Gastroesophageal sphincter (tissue), 3 donors: Measurements from ENCODE around the gene ZBTB7C.

Source experiments
- POLR2A ChIP-seq, 2 donors: fragments of 450-650 bp; IDR thresholded peaks; one replicate each; pipeline ENCODE4 v1.6.1; 2017; ENCODE audit warnings: antibody characterized with exemption in 2 of 2, mild to moderate bottlenecking in 2 of 2, moderate library complexity in 1 of 2
- POLR2AphosphoS5 ChIP-seq: sonication (generic); formaldehyde crosslinking; IDR thresholded peaks from one replicate; pipeline ENCODE4 v1.6.1; 2017; ENCODE audit warnings: antibody characterized with exemption
- TF ChIP-seq, protein P1 (sequence below), 4 experiments: fragments of 200-600 bp in 2 of 4; fragments of 450-650 bp in 2 of 4; sonication (generic) in 1 of 4; IDR thresholded peaks; one replicate each; pipeline ENCODE4 v1.5.1; 2017 to 2019; ENCODE audit warnings: antibody characterized with exemption in 4 of 4, mild to moderate bottlenecking in 2 of 4, moderate library complexity in 2 of 4

DNA sequence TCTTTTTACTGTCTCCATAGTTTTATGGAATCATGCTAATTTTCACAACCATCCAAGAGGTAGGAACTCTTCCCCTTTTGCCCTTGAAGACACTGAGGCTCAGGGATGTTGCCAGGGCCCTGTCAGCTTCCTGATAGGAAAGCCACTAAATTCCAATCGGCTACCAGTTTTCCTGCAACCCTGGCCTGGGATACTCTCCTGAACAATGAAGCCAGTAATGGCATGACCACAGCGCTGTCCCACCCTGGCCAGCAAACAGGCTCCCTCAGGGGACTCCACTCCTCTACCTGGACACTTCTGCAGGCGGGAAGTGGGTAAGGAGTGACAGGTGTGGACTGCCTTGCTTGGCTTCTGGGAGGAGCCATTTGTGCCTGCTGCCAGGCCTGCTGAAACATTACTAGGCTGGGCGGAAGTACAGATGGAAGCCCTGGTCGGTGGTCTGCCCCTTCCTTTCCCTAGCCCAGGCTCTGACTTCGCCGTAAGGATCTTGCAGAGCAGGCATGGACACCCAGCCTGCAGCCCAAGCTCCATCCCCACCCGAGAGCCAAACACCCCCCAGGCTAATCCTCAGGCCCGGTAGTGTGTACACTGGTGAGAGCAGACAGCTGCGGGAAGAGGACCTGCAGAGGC is 400.0 kb downstream of the ZBTB7C start:
- TF ChIP-seq, protein P1, sequence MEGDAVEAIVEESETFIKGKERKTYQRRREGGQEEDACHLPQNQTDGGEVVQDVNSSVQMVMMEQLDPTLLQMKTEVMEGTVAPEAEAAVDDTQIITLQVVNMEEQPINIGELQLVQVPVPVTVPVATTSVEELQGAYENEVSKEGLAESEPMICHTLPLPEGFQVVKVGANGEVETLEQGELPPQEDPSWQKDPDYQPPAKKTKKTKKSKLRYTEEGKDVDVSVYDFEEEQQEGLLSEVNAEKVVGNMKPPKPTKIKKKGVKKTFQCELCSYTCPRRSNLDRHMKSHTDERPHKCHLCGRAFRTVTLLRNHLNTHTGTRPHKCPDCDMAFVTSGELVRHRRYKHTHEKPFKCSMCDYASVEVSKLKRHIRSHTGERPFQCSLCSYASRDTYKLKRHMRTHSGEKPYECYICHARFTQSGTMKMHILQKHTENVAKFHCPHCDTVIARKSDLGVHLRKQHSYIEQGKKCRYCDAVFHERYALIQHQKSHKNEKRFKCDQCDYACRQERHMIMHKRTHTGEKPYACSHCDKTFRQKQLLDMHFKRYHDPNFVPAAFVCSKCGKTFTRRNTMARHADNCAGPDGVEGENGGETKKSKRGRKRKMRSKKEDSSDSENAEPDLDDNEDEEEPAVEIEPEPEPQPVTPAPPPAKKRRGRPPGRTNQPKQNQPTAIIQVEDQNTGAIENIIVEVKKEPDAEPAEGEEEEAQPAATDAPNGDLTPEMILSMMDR (IDR thresholded peaks at IDR 0.05), result no peak
- no peak for TF ChIP-seq POLR2A (IDR thresholded peaks at IDR 0.05)
- no peak for TF ChIP-seq POLR2AphosphoS5
